ENCODE measurements around the gene RAB11B.
"Not testable (repeated sequence)": the region's sequence is repeated elsewhere in the genome, so short reads cannot be mapped to it uniquely, and the experiment has no call there.

The RAB11B gene

DNA sequence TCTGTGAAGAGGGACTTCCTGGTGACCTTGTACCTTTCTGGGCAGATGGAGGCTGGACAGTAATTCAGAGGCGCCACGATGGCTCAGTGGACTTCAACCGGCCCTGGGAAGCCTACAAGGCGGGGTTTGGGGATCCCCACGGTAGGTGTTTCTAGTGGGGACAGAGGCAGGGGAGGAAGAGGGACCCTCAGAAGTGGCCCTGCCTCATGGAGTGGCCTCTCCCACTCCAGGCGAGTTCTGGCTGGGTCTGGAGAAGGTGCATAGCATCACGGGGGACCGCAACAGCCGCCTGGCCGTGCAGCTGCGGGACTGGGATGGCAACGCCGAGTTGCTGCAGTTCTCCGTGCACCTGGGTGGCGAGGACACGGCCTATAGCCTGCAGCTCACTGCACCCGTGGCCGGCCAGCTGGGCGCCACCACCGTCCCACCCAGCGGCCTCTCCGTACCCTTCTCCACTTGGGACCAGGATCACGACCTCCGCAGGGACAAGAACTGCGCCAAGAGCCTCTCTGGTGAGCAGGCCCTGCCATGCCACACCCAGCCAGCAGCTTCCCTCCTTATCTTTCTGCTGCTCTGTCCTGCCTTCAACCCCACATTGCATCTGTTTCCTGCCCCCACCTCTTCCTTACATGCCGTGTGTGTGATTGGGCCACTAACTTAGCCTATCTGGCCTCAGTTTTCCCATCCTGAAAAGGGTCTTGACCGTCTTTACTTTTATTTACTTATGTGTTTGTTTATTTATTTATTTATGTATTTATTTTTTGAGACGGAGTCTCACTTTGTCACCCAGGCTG, 19.0 kb upstream of the RAB11B start:
- no peak for DNase-seq

DNA sequence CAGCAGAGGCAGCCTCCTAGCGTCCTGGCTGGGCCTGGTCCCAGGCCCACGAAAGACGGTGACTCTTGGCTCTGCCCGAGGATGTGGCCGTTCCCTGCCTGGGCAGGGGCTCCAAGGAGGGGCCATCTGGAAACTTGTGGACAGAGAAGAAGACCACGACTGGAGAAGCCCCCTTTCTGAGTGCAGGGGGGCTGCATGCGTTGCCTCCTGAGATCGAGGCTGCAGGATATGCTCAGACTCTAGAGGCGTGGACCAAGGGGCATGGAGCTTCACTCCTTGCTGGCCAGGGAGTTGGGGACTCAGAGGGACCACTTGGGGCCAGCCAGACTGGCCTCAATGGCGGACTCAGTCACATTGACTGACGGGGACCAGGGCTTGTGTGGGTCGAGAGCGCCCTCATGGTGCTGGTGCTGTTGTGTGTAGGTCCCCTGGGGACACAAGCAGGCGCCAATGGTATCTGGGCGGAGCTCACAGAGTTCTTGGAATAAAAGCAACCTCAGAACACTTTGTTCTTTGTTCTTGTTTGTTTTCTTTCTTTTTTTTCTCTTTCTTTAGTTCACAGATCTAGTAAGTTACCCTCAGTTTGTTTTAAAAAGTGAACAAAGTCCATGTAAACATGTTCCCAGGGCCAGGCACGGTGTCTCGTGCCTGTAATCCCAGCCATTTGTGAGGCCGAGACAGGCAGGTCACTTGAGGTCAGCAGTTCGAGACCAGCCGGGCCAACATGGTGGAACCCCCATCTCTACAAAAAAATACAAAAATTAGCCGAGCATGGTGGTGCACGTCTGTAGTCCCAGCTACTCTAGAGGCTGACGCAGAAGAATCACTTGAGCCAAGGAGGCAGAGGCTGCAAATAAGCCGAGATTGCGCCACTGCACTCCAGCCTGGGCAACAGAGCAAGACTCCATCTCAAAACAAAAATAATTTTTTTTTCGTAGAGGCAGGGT, 16.0 kb upstream of the RAB11B start:
- no peak for DNase-seq

GRCh38 chr19:8375766-8376165, 14.4 kb upstream of the RAB11B start:
- DNase-seq, result not testable (repeated sequence)

DNA sequence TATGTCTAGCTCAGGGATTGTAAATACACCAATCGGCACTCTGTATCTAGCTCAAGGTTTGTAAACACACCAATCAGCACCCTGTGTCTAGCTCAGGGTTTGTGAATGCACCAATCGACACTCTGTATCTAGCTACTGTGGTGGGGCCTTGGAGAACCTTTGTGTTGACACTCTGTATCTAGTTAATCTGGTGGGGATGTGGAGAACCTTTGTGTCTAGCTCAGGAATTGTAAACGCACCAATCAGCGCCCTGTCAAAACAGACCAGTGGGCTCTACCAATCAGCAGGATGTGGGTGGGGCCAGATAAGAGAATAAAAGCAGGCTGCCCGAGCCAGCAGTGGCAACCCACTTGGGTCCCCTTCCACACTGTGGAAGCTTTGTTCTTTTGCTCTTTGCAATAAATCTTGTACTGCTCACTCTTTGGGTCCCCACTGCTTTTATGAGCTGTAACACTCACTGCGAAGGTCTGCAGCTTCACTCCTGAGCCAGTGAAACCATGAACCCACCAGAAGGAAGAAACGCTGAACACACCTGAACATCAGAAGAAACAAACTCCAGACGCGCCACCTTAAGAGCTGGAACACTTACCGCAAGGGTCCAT, 13.7 kb upstream of the RAB11B start:
- not testable (repeated sequence) for DNase-seq

- no peak for DNase-seq
Measured at GRCh38 chr19:8377598-8377997, 12.6 kb upstream of the RAB11B start.

- not testable (repeated sequence) for DNase-seq
Measured at GRCh38 chr19:8379156-8379891, 10.8 kb upstream of the RAB11B start.

DNA sequence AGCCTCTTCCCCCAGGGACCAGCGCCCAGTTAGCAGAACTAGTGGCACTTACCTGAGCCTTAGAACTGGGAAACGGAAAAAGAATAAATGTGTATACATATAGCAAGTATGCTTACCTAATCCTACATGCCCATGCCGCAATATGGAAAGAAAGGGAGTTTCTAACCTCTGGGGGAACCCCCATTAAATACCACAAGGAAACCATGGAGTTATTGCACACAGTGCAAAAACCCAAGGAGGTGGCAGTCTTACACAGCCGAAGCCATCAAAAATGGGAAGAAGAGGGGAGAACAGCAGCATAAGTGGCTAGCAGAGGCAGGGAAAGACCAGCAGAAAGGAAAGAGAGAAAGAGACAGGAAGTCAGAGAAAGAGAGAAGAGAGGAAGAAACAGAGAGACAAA, 5.6 kb upstream of the RAB11B start:
- DNase-seq, result not testable (repeated sequence)

DNA sequence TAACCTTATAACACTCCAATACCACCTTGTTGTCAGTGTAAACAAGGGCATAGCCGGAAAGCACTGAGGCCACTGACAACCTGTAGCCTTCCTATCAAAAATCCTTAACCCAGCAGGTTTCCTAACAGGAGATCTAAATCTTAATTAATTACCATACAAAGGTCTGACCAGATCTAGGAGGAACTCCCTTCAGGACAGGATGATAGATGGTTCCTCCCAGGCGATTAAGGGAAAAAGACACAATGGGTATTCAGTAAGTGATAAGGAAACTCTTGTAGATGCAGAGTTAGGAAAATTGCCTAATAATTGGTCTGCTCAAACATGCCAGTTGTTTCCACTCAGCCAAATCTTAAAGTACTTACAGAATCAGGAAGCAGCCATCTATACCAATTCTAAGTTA, 5.1 kb upstream of the RAB11B start:
- not testable (repeated sequence) for DNase-seq

DNA sequence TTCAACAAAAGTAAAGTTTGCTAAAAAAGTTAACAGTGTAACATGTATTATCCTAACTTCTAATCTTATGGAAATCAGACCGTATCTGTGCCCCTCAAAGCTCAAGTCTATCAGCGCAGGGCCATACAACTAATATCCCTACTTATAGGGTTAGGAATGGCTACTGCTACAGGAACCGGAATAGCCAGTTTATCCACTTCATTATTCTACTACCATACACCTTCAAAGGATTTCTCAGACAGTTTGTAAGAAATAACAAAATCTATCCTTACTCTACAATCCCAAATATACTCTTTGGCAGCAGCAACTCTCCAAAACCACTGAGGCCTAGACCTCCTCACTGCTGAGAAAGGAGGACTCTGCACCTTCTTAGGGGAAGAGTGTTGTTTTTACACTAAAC, 4.6 kb upstream of the RAB11B start:
- DNase-seq, result not testable (repeated sequence)

- DNase-seq, result not testable (repeated sequence)
Measured at GRCh38 chr19:8386419-8386818, 3.7 kb upstream of the RAB11B start.

- DNase-seq, result no peak
Measured at GRCh38 chr19:8386990-8387389, 3.2 kb upstream of the RAB11B start.

DNA sequence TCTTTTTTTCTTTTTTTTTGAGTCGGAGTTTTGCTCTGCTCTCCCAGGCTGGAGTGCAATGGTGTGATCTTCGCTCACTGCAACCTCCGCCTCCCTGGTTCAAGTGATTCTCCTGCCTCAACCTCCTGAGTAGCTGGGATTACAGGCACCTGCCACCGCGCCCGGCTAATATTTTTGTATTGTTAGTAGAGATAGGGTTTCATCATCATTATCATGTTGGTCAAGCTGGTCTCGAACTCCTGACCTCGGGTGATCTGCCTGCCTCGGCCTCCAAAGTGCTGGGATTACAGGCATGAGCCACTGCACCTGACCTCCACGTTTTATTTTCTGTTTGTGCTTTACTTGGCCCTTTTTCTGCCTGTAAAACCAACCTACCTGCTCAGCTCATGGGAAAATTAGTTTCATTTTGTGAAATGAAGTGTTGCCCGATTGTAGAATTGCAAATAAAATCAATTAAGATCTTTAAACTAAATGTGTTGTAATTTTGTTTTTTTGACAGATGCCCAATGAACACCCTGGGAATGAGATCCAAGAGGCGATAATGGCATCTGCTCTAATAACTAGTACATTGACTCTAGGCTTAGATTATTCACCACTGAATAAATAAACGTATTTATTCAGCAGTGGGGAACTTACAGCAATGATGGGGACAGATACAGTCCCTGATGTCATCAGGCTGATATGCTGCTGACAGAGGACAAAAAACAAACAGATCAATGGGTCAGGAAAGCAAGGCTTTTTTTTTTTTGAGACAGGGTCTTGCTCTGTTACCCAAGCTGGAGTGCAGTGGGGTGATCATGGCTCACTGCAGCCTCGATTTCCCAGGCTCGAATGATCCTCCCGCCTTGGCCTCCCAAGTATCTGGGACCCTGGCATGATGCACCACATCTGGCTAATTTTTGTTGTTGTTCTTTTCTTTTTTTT, 2.2 kb upstream of the RAB11B start:
- DNase-seq, result no peak

- no peak for DNase-seq
Measured at GRCh38 chr19:8388612-8388958, 1.6 kb upstream of the RAB11B start.

GRCh38 chr19:8390617-8390981, 439 bp downstream of the RAB11B start:
- DNase-seq, result peak; percentile 88 to 91

DNA sequence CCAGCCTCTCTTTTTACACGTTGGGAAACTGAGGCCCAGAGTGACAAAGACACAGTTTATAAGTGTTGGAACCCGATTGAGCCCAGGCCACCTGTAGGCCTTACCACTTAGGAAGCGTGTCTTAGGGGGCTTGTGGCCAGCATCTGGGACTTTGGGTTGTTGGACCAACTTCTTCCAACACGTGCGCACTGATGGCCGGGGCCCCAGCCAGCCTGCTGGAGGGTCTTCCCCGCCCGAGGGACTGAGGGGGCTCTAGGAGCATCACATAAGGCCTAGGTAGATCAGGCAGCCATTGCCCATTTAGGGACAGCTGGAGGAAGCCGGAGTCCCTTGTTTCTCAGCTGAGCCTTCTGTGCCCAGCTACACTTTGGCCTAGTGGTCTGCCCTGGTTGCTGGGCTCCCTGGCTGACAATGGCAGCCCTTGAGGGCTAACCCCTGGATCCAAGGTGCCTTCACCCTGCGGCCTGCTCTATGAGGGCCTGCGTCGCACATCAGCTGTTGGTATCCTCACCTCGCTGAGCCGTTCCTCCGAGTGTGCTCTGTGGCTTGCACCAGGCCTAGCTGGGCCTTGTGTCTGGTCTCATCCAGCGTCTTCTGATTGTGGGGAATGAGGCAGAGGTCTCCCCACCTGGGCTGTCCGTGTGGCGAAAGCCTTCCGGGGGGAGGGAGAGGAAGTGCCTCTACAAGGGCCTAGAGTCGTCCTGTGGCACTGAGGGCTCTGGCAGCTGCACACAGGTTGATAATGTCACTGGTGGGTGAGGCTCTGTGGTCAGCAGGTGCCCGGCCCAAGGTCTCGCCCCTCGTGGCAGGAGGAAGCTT, 1.2 kb downstream of the RAB11B start:
- no peak for DNase-seq

DNA sequence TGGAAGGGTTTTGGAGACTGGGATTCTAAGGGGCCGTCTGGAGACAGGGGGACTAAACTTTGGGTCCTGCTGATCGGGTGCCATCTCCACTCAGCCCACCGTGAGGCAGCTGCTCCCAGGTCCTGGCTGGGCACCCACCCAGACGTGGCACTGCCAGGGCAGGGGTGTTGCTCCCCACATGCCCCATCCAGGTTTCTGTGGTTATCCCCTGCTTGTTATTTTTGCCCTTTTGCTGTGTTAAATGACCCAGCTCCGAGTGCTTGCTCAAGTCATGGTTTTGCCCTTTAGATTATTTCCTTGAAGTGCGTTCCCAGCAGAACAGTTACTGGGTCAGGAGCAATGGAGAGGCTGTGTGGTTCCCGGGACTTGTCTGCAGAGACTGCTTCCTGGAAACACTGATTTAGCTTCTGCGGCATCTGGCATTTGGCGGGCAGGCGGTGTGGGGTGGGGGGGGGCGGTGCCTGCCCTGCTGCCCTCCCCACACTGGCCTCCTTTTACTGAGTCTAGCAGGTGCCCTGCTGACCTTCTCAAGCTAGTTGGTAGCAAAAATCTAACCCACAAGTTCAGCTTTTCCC, 1.9 kb downstream of the RAB11B start:
- no peak for DNase-seq

- no peak for DNase-seq
Measured at GRCh38 chr19:8393192-8393870, 3.2 kb downstream of the RAB11B start.

GRCh38 chr19:8393871-8394250, 3.7 kb downstream of the RAB11B start:
- DNase-seq, result no peak

GRCh38 chr19:8395621-8396082, 5.5 kb downstream of the RAB11B start:
- DNase-seq, result no peak

- DNase-seq, result no peak
Measured at GRCh38 chr19:8396185-8396562, 6.0 kb downstream of the RAB11B start.

Measured in activated CD4-positive, alpha-beta T cell treated with anti-CD3 and anti-CD28 coated beads for 4 hours (primary cell).